Measurements from ENCODE around the gene SLC17A7.
"Not testable (repeated sequence)": the region's sequence is repeated elsewhere in the genome, so short reads cannot be mapped to it uniquely, and the experiment has no call there.

DNA sequence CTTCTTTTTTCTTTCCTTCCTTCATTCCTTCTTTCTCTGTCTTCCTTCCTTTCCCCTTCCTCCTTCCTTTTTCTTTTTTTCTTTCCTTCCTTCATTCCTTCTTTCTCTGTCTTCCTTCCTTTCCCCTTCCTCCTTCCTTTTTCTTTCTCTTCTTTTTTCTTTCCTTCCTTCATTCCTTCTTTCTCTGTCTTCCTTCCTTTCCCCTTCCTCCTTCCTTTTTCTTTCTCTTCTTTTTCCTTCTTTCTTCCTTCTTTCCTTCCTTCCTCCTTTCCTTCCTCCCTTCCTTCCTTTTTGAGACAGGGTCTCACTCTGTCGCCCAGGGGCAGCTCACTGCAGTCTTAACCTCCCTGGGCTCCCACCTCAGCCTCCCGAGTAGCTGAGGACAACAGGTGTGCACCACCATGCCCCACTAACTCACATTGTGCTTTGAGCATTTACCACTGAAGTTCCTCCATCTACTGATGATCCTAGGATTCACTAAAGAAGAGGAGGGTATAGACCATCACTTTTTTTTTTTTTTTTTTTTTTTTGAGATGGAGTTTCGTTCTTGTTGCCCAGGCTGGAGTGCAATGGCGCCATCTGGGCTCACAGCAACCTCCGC is 2.9 kb upstream of the SLC17A7 start:
- TF ChIP-seq, protein P1, sequence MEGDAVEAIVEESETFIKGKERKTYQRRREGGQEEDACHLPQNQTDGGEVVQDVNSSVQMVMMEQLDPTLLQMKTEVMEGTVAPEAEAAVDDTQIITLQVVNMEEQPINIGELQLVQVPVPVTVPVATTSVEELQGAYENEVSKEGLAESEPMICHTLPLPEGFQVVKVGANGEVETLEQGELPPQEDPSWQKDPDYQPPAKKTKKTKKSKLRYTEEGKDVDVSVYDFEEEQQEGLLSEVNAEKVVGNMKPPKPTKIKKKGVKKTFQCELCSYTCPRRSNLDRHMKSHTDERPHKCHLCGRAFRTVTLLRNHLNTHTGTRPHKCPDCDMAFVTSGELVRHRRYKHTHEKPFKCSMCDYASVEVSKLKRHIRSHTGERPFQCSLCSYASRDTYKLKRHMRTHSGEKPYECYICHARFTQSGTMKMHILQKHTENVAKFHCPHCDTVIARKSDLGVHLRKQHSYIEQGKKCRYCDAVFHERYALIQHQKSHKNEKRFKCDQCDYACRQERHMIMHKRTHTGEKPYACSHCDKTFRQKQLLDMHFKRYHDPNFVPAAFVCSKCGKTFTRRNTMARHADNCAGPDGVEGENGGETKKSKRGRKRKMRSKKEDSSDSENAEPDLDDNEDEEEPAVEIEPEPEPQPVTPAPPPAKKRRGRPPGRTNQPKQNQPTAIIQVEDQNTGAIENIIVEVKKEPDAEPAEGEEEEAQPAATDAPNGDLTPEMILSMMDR (tag by site-specific recombination; IDR thresholded peaks at IDR 0.05): not testable (repeated sequence)
- not testable (repeated sequence) for TF ChIP-seq YY1 (tag by site-specific recombination; IDR thresholded peaks at IDR 0.05); PRDM1 (tag by site-specific recombination; IDR thresholded peaks at IDR 0.05); ZNF596 (tag by site-specific recombination; IDR thresholded peaks at IDR 0.05); KLF10 (tag by site-specific recombination; IDR thresholded peaks at IDR 0.05); ZNF530 (tag by site-specific recombination; IDR thresholded peaks at IDR 0.05; ENCODE audit: low read depth); ZFP37 (tag by site-specific recombination; IDR thresholded peaks at IDR 0.05); ZNF175 (tag by site-specific recombination; IDR thresholded peaks at IDR 0.05); BCL11A (tag by site-specific recombination; IDR thresholded peaks at IDR 0.05; ENCODE audit: low read depth); ZNF768 (tag by site-specific recombination; IDR thresholded peaks at IDR 0.05); ZNF629 (tag by site-specific recombination; IDR thresholded peaks at IDR 0.05); KLF9 (tag by site-specific recombination; IDR thresholded peaks at IDR 0.05; ENCODE audit: low read depth)
- TF ChIP-seq, protein P2, sequence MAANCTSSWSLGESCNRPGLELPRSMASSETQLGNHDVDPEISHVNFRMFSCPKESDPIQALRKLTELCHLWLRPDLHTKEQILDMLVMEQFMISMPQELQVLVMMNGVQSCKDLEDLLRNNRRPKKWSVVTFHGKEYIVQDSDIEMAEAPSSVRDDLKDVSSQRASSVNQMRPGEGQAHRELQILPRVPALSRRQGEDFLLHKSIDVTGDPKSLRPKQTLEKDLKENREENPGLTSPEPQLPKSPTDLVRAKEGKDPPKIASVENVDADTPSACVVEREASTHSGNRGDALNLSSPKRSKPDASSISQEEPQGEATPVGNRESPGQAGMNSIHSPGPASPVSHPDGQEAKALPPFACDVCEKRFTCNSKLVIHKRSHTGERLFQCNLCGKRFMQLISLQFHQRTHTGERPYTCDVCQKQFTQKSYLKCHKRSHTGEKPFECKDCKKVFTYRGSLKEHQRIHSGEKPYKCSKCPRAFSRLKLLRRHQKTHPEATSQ (tag by site-specific recombination; IDR thresholded peaks at IDR 0.05): not testable (repeated sequence)
- TF ChIP-seq, protein P3, sequence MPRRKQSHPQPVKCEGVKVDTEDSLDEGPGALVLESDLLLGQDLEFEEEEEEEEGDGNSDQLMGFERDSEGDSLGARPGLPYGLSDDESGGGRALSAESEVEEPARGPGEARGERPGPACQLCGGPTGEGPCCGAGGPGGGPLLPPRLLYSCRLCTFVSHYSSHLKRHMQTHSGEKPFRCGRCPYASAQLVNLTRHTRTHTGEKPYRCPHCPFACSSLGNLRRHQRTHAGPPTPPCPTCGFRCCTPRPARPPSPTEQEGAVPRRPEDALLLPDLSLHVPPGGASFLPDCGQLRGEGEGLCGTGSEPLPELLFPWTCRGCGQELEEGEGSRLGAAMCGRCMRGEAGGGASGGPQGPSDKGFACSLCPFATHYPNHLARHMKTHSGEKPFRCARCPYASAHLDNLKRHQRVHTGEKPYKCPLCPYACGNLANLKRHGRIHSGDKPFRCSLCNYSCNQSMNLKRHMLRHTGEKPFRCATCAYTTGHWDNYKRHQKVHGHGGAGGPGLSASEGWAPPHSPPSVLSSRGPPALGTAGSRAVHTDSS (tag by site-specific recombination; IDR thresholded peaks at IDR 0.05): not testable (repeated sequence)

All from HEK293 (cell line).